ENCODE results near the gene RAVER1.
"Not testable (repeated sequence)": the region's sequence is repeated elsewhere in the genome, so short reads cannot be mapped to it uniquely, and the experiment has no call there.

The RAVER1 gene

DNA sequence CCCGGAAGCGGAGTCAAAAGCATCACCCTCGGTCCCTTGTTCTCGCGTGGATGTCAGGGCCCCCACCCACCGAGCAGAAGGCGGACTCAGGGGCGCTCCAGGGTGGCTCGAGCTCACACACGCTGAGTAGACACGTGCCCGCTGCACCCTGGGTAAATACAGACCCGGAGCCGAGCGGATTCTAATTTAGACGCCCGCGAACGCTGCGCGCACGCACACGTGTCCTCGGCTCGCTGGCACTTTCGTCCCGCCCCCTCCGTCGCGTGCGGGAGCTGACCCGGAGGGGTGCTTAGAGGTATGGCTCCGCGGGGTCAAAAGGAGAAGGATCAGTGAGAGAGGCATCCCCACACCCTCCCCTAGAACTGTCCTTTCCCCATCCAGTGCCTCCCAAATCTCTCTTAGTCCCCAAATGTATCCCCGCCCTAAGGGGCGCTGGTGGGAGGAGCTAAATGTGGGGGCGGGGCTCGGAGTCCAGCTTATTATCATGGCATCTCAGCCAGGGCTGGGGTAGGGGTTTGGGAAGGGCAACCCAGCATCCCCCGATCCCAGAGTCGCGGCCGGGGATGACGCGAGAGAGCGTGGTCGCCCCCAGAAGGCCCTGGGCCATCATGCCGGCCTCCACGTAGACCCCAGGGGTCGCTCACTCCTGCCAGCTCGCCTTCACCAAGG, 44.0 kb downstream of the RAVER1 start:
- no peak for DNase-seq

DNA sequence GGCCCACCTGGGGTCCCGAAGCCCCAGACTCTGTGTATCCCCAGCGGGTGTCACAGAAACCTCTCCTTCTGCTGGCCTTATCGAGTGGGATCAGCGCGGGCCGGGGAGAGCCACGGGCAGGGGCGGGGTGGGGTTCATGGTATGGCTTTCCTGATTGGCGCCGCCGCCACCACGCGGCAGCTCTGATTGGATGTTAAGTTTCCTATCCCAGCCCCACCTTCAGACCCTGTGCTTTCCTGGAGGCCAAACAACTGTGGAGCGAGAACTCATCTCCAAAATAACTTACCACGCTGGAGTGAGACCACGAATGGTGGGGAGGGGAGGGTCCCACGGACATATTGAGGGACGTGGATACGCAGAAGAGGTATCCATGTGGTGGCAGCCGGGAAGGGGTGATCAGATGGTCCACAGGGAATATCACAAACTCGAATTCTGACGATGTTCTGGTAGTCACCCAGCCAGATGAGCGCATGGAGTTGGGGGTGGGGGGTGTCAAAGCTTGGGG, 44.6 kb downstream of the RAVER1 start:
- DNase-seq: no peak

DNA sequence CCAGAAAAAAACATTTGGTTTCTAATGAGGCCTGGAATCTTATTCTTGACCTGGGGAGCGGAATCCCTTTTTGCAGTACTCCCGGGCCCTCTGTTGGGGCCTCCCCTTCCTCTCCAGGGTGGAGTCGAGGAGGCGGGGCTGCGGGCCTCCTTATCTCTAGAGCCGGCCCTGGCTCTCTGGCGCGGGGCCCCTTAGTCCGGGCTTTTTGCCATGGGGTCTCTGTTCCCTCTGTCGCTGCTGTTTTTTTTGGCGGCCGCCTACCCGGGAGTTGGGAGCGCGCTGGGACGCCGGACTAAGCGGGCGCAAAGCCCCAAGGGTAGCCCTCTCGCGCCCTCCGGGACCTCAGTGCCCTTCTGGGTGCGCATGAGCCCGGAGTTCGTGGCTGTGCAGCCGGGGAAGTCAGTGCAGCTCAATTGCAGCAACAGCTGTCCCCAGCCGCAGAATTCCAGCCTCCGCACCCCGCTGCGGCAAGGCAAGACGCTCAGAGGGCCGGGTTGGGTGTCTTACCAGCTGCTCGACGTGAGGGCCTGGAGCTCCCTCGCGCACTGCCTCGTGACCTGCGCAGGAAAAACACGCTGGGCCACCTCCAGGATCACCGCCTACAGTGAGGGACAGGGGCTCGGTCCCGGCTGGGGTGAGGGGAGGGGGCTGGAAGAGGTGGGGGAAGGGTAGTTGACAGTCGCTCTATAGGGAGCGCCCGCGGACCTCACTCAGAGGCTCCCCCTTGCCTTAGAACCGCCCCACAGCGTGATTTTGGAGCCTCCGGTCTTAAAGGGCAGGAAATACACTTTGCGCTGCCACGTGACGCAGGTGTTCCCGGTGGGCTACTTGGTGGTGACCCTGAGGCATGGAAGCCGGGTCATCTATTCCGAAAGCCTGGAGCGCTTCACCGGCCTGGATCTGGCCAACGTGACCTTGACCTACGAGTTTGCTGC, 46.3 kb downstream of the RAVER1 start, which contains the start of gene ICAM4:
Gene ICAM4 (plus strand): TSS at position 153 of the 935 bp plus-strand sequence. CDS start 58 bp downstream, at position 211.
- DNase-seq: no peak

DNA sequence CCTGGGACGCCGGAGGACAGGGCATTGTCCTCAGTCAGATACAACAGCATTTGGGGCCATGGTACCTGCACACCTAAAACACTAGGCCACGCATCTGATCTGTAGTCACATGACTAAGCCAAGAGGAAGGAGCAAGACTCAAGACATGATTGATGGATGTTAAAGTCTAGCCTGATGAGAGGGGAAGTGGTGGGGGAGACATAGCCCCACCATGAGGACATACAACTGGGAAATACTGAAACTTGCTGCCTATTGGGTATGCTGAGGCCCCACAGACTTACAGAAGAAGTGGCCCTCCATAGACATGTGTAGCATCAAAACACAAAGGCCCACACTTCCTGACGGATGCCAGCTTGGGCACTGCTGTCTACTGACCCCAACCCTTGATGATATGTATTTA, 47.9 kb downstream of the RAVER1 start:
- no peak for DNase-seq

DNA sequence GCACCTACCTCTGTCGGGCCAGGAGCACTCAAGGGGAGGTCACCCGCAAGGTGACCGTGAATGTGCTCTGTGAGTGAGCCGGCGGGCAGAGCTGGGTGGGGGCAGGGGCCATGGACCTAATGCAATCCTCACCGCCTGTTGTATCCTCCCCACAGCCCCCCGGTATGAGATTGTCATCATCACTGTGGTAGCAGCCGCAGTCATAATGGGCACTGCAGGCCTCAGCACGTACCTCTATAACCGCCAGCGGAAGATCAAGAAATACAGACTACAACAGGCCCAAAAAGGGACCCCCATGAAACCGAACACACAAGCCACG, 48.4 kb downstream of the RAVER1 start:
- no peak for DNase-seq

DNA sequence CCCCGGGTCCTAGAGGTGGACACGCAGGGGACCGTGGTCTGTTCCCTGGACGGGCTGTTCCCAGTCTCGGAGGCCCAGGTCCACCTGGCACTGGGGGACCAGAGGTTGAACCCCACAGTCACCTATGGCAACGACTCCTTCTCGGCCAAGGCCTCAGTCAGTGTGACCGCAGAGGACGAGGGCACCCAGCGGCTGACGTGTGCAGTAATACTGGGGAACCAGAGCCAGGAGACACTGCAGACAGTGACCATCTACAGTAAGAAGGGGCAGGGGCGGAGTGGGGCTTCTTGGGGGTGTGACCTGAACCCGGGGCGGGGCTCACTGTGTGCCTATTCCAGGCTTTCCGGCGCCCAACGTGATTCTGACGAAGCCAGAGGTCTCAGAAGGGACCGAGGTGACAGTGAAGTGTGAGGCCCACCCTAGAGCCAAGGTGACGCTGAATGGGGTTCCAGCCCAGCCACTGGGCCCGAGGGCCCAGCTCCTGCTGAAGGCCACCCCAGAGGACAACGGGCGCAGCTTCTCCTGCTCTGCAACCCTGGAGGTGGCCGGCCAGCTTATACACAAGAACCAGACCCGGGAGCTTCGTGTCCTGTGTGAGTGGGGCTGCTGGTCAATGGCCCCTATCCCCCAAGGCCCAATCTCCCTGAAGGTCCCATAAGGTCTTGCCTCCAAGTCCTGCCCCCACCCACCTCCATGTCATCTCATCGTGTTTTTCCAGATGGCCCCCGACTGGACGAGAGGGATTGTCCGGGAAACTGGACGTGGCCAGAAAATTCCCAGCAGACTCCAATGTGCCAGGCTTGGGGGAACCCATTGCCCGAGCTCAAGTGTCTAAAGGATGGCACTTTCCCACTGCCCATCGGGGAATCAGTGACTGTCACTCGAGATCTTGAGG, 49.0 kb downstream of the RAVER1 start:
- DNase-seq: no peak

DNA sequence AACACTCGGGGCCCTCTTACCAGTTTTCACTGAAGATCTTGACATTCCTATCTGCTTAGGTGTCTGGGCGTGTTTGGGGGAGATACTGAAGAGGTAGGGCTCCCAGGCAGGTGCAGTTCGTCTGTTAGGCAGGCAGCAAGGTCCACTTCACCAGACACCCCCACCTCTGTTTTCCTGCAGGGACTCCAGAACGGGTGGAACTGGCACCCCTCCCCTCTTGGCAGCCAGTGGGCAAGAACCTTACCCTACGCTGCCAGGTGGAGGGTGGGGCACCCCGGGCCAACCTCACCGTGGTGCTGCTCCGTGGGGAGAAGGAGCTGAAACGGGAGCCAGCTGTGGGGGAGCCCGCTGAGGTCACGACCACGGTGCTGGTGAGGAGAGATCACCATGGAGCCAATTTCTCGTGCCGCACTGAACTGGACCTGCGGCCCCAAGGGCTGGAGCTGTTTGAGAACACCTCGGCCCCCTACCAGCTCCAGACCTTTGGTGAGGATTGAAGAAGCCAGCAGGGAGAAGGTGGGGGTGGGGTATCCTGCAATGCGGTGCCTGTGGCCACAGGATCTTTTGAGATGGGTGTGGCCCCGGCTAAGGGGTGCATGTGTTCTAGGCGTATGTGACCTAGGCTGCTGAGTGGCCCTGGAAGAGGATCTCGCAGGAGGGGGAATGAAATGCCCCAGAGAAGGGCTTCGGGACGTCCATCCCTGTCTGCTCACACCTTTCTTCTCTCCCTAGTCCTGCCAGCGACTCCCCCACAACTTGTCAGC, 49.8 kb downstream of the RAVER1 start:
- no peak for DNase-seq

DNA sequence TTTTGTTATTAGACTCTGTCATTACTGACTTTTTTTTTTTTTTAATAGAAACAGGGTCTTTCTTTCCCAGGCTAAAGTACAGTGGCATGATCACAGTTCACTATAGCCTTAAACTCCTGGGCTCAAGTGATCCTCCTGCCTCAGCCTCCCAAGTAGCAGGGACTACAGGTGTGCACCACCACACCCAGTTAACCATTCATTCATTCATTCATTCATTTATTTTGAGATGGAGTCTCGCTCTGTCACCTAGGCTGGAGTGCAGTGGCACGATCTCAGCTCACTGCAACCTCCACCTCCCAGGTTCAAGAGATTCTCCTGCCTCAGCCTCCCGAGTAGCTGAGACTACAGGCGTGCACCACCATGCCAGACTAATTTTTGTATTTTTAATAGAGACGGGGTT, 51.3 kb downstream of the RAVER1 start:
- DNase-seq: not testable (repeated sequence)

DNA sequence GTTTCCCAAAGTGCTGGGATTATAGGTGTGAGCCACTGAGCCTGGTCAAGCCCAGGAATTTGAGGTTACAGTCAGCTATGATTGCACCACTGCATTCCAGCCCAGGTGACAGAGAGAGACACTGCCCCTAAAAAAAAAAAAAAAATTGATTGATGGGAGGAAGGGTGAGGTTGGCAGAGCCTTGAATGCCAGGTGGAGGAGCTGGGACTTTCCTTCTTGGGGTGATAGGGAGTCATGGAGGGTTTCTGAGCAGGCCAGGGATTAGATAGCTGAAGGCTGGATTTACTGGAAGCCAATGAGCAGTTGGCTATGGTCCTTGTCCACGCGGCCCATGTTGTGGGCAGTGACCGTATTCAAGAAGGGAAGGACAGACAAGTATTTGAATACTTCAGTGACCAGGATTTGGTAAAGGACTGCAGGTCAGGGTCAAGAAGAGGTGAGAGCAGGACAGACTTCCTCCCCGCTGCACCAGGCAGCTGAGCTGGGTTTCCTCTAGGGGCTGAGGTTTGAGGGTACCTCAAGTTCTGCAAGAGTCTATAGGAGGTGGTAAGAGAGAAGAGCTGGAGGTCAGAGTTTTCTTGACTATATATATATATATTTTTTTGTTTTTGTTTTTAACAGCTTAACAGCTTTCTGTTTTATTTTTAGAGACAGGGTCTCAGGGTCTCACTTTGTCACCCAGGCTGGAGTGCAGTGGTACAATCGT, 53.4 kb downstream of the RAVER1 start:
- no peak for DNase-seq

DNA sequence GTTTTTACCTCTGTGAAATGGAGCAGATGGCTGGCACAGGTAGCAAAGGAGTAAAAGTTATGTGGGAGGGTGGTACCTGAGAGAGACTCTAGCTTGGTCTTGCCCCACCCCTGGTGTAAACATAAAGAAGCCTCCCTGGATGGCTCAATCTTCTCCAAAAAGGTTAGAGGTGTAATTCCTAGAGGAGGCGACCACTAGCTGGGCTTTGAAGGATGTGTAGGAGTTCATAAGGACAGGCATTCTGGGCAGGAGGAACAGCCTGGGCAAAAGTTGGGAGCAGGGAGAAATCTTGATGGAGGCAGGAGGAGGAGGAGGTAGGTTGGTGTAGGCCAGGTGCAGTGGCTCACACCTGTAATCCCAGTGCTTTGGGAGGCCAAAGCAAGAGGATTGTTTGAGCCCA, 54.4 kb downstream of the RAVER1 start:
- no peak for DNase-seq

DNA sequence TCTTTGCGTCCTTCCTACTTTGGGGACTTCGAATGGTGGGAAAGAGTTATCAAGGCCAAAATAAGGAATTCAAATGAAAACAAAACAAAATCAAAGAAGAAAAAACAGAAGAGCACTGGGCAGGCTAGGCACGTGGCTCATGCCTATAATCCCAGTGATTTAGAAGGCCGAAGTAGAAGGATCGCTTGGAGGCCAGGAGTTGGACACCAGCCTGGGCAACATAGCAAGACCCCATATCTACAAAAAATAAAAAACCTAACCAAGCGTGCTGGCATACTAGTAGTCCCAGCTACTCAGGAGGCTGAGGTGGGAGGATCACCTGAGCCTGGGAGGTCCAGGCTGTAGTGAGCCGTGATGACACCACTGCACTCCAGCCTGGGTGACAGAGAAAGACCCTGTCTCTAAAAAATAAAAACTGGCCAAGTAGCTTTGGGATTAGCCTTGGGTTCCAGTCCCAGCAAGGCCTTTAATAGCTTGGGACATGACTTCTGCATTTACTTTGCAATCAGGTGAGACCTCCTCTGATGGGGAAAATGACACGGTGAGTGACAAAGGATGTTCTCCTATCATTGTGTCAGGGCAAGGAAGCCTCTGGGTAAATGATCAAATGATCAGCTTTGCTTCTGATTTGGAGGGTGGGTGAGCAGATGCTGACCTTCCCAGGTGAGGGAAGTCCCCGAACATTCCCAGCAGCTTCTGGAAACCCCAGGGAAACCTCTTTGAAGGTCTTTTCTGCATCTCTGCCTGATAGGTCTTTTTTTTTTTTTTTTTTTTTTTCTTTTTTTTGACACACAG, 55.3 kb downstream of the RAVER1 start:
- DNase-seq: no peak

DNA sequence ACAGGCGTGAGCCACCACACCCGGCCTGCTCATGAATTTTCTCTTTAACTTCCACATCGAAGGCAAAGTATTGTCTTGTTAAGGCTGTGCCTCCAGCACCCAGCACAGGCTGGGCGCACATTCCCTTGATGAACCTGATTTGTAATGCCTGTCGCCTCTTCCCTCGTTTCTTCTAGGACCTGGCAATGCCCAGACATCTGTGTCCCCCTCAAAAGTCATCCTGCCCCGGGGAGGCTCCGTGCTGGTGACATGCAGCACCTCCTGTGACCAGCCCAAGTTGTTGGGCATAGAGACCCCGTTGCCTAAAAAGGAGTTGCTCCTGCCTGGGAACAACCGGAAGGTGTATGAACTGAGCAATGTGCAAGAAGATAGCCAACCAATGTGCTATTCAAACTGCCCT, 58.7 kb downstream of the RAVER1 start:
- no peak for DNase-seq

DNA sequence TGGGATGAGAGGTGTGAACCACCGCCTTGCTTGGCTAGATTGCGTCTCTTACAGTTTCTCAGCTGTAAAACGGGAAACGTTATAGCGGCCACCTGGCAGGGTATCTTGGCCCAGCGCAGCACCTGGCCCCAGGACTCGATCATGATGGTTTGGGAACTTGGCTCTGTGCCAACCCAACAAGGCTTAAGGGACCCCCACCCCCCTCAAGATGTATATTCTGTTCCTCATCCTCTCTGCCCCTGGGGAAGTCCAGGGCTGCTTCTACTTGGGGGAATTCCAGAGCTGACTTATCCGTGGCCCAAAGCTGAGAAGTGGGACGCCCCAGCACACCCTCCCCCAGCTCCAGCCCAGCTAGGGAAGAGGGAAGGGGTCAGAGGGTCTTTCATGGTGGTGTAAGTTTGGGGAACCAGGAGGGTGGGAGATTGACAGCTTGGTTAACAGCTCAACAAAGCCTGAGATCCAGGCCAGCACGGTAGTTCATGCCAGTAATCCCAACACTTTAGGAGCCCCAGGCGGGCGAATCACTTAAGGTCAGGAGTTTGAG, 61.7 kb downstream of the RAVER1 start:
- no peak for DNase-seq

DNA sequence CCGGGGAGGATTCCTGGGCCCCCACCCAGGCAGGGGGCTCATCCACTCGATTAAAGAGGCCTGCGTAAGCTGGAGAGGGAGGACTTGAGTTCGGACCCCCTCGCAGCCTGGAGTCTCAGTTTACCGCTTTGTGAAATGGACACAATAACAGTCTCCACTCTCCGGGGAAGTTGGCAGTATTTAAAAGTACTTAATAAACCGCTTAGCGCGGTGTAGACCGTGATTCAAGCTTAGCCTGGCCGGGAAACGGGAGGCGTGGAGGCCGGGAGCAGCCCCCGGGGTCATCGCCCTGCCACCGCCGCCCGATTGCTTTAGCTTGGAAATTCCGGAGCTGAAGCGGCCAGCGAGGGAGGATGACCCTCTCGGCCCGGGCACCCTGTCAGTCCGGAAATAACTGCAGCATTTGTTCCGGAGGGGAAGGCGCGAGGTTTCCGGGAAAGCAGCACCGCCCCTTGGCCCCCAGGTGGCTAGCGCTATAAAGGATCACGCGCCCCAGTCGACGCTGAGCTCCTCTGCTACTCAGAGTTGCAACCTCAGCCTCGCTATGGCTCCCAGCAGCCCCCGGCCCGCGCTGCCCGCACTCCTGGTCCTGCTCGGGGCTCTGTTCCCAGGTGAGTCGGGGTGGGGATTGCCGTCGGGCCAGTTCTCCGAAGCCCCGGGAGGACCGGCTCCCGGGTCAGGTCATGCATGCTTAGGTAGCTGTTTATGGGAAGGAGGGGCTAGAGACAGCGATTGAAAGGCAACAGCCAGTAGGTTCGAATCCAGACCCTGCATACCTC, 62.5 kb downstream of the RAVER1 start, which contains the start of gene ICAM1:
Gene ICAM1 (plus strand): TSS at position 505 of the 779 bp plus-strand sequence. CDS start 40 bp downstream, at position 545.
- DNase-seq: no peak

DNA sequence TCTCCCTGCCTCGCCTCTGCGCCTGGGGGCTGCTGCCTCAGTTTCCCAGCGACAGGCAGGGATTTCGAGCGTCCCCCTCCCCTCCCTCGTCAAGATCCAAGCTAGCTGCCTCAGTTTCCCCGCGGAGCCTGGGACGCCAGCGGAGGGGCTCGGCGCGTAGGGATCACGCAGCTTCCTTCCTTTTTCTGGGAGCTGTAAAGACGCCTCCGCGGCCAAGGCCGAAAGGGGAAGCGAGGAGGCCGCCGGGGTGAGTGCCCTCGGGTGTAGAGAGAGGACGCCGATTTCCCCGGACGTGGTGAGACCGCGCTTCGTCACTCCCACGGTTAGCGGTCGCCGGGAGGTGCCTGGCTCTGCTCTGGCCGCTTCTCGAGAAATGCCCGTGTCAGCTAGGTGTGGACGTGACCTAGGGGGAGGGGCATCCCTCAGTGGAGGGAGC, 63.1 kb downstream of the RAVER1 start:
- DNase-seq: no peak

DNA sequence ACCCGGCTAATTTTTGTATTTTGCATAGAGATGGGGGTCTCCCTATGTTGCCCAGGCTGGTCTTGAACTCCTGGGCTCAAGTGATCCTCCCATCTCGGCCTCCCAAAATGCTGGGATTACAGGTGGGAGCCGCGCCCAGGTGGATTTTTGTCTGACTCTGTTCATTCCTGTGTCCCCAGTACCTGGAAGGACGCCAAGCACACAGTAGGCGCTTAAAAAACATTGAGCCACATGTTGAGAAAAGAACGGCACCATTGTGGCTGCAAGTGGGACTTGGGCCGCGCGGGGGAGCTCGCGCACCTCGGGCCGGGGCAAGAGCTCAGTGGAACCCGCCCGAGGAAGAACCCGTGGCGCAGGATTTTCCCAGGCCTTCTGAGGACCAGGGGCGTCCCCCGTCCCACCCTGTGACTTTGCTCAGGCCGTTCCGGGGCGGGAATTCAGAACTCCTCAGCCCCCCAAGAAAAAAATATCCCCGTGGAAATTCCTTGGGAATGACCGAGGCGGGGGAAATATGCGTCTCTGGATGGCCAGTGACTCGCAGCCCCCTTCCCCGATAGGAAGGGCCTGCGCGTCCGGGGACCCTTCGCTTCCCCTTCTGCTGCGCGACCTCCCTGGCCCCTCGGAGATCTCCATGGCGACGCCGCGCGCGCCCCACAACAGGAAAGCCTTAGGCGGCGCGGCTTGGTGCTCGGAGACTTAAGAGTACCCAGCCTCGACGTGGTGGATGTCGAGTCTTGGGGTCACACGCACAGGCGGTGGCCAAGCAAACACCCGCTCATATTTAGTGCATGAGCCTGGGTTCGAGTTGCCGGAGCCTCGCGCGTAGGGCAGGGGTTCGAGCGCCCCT, 63.8 kb downstream of the RAVER1 start:
- DNase-seq: peak; percentile 37

DNA sequence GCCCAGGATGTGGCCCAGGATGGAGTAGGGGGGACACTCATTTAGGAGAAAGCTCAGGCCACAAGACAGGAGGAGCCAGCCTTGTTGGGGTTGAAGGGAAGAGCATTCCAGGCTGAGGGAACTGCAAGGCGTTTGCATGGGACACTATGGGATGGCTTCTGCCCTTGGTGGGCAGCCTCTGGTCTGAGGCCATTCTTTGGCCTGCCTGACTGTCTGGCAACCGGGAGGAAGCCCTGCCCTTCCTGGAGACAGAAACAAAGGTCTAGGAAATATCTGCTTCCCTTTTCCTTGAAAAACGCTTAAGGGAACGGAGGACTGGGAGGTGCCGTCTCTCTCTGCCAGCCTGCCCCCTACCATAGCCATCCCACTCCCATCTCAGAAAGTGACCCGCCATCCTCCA, 65.3 kb downstream of the RAVER1 start:
- no peak for DNase-seq

DNA sequence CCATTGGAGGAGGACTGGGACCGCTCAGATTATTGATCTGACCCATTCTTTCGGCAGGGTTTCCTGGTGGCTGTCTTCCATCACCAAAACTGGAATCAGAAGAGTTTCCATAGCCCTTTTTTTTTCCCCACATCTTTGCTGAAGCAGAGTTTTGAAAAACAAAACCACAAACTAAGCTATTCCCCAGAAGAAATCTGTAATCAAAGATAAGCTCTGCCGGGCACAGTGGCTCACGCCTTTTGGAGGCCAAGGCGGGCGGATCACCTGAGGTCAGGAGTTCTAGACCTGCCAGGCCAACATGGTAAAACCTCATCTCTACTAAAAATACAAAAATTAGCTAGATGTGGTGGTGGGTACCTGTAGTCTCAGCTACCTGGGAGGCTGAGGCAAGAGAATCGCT, 66.6 kb downstream of the RAVER1 start:
- no peak for DNase-seq
